Measurements from ENCODE around the gene DPM2. TPM values are rescaled to one million over a fixed set of nuclear protein-coding genes. Genes with fewer than 3 reads are reported as not detected.
A peak's percentile ranks its signal among the peaks of the same experiment; 100 is the strongest.

DPM2 gene
- 29.0 and 29.5 TPM in 2 replicates for total RNA-seq (2014; rRNA removed)
- polyA plus RNA-seq (2012) = 50.1 TPM

- peak; percentile 75 for DNase-seq (ENCODE audit: low read depth)
Observed at GRCh38 chr9:127937388-127938297, at the start of gene DPM2. TSS of gene DPM2 (minus strand) at chr9:127937854. CDS start at chr9:127937820, 34 bp downstream.

DNA sequence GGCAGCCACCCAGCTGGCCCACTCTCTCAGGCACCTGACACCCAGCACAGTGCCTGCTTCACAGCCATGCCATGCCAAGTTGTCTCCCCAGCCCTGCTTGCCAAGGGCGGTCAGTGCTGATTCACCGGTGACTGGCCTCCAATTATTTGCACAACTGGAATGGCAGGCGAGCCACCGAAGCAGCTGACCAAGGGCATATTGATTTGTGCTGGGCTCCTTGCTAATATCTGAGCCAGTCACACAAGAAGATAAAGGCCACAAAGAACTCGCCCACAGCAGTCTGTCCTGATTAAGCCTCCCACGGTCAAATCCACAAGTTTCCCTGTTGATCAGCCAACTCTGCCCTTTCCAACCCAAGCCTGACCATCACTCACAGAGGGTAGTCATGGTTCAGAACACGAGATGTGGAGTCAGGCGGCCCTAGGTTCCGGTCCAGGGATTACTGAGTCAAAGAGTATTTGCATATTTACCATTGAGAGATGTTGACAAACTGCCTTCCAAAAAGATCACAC lies 49.5 kb upstream of the DPM2 start:
- DNase-seq (ENCODE audit: low read depth) = peak; percentile 84

DNA sequence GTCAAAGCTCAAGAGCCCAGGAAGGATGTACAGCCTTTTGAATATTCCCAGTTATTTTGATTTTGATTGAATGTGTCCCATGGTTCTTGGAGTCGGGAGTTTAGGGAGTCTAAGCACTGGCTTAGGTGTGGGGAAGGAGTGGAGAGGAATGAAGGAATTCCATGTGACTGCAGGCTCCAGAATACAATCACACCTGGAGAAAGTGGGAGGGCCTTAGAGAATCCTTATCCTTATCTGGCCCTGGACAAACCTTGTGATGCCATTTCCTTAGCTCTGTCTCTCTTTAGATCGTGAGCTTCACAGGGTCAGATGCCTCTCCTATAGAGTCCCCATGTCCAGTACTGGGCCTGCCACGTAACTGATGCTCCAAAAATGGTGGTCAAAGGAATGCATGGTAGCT lies 47.4 kb upstream of the DPM2 start:
- no peak for DNase-seq (ENCODE audit: low read depth)

GRCh38 chr9:127983847-127984289 lies 46.2 kb upstream of the DPM2 start:
- DNase-seq (ENCODE audit: low read depth) = no peak

GRCh38 chr9:127982912-127983311 lies 45.3 kb upstream of the DPM2 start:
- DNase-seq (ENCODE audit: low read depth) = no peak

- DNase-seq (ENCODE audit: low read depth) = no peak
Observed at GRCh38 chr9:127981559-127982121, 44.0 kb upstream of the DPM2 start.

- peak; percentile 81 for DNase-seq (ENCODE audit: low read depth)
Observed at GRCh38 chr9:127980706-127981558, 43.3 kb upstream of the DPM2 start, which contains the start of gene EEIG1. TSS of gene EEIG1 (minus strand) at chr9:127980989. CDS start at chr9:127980137, 852 bp downstream.

- no peak for DNase-seq (ENCODE audit: low read depth)
Observed at GRCh38 chr9:127980060-127980705, 42.5 kb upstream of the DPM2 start.

- no peak for DNase-seq (ENCODE audit: low read depth)
Observed at GRCh38 chr9:127979333-127980059, 41.8 kb upstream of the DPM2 start.

GRCh38 chr9:127979015-127979332 lies 41.3 kb upstream of the DPM2 start:
- DNase-seq (ENCODE audit: low read depth) = no peak

DNA sequence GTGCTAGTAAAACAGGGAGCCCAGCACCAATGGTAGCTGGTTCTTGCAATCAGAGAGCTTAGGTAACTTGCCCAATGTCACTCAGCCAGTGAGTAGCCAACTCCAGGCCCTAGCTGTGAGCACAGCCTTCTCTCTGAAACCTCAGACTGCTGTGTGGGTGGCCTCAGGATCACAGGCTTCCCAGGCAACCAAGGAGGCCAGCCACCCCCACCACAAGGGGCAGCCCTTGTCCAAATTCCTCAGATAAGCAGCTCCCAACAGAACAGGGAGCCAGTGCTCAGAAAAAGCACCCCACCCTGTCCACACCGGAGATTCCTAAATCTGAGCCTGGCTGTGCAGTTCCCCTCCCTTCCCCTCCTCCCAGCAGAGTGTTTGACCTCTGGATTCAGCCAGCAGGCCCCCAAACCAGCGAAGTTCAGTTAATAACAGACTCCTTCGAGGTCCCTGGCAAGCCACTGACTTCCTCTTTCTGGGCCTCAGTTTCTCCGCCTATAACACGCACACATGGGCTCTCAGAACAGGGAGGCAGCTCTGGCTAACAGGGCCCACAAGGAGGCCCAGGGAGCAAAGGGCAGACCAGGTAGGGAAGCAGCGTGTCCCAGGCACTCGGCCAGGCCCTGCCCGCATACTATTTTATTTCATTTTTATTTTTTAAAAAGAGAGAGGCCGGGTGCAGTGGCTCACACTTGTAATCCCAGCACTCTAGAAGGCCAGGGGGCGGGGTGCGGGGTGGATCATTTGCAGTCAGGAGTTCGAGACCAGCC lies 40.4 kb upstream of the DPM2 start:
- peak; percentile 63 for DNase-seq (ENCODE audit: low read depth)

DNA sequence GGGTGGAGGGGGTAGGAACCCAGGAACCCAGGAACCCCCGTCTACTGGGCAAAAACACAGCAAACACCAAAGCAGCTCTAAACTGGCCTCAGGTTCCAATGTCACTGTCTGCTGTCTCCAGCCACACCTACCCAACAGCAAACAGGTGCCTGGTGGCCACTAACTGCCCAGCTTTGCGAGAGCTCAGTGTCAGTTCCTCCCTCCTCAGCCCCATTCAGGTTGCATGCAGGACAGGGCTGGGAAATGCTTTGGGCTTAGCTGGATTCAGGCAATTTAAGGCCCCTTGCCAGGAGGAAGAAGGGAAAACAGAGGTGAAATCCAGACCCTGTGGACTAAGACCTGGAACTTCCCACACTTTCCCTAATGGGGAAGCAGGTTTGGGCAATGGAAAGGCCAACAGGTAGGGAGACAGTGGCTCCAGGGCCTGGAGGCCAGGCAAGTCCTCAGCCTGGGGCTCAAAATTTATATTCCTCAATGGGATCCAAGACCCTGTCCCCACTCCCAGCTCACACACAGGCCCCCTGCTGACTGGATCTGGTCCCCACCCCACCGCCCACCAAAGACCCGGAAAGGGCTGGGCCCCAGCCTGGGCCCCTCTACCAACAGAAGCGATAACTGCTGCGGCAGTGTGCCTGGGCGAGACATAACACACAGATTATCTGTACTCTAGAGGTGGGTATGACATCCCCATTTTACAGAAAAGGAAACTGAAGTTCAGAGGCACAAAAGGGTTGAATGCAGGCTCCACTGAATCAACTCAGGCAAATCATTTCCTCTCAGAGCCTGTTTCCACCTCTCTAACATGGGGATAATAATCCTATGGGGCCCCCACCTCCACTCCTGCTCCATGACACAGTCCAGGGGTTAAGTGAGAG lies 39.6 kb upstream of the DPM2 start:
- no peak for DNase-seq (ENCODE audit: low read depth)

- DNase-seq (ENCODE audit: low read depth) = no peak
Observed at GRCh38 chr9:127976498-127976897, 38.8 kb upstream of the DPM2 start.

DNA sequence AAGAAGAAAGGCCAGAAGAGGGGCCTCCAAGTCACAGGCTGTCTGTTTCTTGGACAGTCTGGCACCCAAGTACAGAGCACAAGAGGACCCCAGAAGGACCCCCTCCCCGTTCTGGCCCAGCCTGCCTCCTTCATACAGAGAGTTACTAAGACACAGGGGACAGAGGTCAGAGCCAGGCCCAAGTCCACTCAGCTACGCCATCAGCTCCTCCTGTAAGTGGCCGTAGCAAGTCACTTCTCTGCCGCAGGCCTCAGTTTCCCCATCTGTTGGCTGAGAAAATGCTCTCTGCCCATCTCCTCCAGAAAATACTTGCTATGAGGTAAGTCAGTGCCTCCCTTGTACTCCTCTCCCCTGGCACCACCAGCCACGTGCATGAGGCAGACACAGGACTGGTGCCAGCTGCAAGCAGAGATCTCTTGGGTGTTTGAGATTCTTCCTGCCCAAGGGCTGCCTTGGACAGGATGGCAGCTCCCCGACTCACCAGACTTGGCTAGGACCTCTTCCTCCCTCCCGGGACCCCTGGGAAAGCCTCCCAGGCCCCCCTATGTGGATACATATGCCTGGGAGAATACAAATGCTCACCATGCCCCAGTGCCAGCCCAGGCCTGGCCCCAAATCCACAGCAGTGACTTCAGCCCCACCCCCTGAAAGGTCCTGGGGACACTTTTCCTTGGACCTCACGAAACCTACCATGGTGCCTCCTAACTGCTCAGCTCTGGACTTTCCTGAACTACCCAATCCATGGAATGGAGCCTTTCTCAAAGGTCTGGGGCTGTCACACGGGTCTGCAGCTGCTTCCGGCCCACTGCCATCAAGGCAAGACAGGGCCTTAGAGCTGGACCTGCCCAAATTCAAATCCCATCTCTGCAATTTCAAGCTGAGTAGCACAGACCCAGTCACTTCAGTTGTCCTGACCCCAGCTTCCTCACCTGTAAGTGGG lies 38.0 kb upstream of the DPM2 start:
- DNase-seq (ENCODE audit: low read depth) = no peak

GRCh38 chr9:127974769-127975261 lies 37.2 kb upstream of the DPM2 start:
- no peak for DNase-seq (ENCODE audit: low read depth)

- no peak for DNase-seq (ENCODE audit: low read depth)
Observed at GRCh38 chr9:127974001-127974768, 36.5 kb upstream of the DPM2 start.

All from LHCN-M2 (cell line).